ENCODE results near the gene AHDC1. TPM values are rescaled to one million over a fixed set of nuclear protein-coding genes. Genes with fewer than 3 reads are reported as not detected.

Gene AHDC1
- total RNA-seq, 2 donors from 2014 or later, result 23.5 to 35.0 TPM

DNA sequence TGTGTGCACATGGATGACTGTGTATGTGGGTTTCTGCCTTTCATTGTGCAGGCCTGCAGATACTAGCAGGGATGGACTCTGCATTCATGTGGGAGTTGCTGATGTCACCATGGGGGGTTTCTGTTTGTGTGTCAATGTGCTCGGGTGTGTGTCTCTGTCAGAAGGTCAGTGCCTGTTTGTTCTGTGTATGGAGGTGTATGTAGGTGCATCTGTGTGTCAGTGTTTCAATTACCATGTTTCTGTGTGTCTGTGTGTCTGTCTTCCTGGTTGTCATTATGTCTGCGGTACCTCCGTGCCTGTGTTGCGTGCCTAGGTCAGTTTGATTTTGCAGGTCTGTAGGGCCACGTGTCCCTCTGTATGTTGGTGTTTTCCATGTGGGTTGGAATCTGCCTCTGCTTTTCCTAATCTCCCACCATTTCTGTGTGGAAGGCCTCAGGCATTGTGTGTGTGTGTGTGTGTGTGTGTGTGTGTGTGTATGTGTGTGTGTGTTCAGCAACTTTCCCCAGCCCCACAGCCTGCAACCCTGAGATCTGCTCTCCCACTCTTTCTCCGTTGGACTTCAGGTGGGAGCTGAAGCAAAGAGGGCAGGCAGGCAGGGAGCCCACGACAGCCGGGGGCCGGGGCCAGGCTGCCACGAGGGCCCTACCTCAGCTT lies 77.2 kb downstream of the AHDC1 start:
- H3K9me3 ChIP-seq, result no peaks in the 10 kb centered on the region
- TF ChIP-seq, protein P1, sequence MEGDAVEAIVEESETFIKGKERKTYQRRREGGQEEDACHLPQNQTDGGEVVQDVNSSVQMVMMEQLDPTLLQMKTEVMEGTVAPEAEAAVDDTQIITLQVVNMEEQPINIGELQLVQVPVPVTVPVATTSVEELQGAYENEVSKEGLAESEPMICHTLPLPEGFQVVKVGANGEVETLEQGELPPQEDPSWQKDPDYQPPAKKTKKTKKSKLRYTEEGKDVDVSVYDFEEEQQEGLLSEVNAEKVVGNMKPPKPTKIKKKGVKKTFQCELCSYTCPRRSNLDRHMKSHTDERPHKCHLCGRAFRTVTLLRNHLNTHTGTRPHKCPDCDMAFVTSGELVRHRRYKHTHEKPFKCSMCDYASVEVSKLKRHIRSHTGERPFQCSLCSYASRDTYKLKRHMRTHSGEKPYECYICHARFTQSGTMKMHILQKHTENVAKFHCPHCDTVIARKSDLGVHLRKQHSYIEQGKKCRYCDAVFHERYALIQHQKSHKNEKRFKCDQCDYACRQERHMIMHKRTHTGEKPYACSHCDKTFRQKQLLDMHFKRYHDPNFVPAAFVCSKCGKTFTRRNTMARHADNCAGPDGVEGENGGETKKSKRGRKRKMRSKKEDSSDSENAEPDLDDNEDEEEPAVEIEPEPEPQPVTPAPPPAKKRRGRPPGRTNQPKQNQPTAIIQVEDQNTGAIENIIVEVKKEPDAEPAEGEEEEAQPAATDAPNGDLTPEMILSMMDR (IDR thresholded peaks at IDR 0.05), result no peak
- no peaks in the 10 kb centered on the region for H3K27me3 ChIP-seq
- no peaks in the 10 kb centered on the region for H3K36me3 ChIP-seq
- no peak for DNase-seq (ENCODE audit: low spot score)
- H3K4me3 ChIP-seq, result peak overlapping the region in 1 of 2 donors; percentile 54
- H3K4me1 ChIP-seq, result peaks cover 0 to 82% of the 10 kb centered on the region in 2 donors
- H3K27ac ChIP-seq, result peak overlapping the region; percentile 92 to 97

DNA sequence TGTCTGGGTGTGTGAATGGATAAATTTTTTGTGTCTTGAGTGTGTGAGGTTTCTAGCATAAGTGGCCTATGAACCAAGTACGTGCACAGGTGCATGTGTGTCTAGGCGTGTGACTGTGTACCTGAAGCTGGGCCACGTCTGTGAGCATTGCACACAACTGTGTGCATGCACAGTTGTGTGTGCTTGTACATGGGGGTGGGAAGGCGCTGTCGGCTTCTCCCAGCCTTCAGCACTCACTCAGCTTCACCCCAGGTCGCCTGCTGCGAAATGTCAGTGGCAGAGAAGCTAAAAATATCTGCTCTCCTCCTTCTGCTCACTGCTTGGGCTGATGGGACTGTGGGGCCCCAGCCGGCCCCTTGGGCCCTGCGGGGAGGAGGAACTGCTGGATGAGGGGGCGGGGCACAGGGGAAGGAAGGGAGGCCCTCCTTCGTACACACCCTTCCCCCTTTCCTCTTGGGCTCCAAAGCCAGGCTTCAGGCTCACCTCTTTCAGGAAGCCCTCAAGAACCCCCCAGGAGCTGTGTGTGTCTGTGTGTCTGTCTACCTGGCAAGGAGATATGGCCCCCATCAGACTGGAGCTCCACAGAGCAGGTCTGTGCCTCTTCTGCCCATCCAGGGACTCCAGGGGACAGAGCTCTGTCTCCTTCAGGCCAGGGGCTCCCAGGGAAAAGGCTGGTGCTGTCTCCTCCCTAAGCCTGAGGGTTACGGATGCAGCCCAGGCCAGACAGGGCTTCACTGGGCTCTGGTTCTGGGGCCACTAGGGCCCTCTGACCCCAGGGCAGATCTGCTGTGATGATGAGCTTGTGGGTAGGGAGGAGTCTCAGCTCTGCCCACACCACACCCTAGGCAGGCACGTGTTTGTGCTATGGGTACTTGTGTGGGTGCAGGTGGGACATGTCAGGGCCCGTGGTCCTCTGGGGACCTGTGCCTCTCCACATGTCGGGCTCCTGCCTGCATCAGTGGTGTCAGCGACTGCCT lies 78.4 kb downstream of the AHDC1 start:
- Histone ChIP-seq H3K4me3 (peak overlapping the region in 1 of 2 donors; percentile 54), H3K4me1 (peaks cover 0 to 93% of the 10 kb centered on the region in 2 donors), H3K27ac (peak overlapping the region; percentile 92 to 97), H3K27me3 (no peaks in the 10 kb centered on the region), H3K36me3 (no peaks in the 10 kb centered on the region), H3K9me3 (no peaks in the 10 kb centered on the region)
- peak; percentile 77 for DNase-seq (ENCODE audit: low spot score)
- TF ChIP-seq, protein P1 (IDR thresholded peaks at IDR 0.05), result no peak

DNA sequence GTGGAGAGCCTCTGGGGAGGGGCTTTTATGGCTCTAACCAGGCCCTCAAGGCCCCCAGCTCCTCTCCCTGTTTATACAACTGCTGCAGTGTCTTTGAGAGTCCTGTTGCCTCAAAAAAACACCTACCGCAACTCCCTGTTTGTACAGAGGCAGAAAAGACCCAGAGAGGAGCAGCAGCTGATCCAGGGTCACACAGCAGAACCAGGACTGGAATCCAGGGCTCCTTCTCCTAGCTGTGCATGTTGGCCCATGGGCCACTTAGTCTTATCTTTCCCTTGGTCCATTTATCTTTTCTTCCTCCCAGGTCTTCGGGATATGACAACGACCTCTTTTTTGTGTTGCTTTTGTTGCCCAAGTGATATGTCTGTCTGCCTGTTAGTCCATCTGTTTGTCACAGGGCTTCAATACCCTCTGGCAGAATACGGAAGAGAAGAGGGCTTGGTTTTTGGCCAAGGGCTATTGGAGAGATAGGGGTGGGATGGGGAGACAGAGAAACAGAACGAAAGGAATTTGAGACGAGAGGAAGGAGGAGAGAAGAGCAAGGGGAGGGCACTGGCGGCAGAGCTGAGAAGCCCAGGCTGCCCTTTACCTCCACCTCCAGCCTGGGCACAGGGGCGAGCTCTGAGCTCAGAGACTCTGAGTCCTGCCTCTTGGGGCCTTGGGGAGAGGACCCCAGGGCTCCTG lies 80.5 kb downstream of the AHDC1 start:
- Histone ChIP-seq H3K36me3 (no peaks in the 10 kb centered on the region), H3K9me3 (no peaks in the 10 kb centered on the region), H3K27ac (peak overlapping the region; percentile 72 to 86), H3K4me1 (peaks cover 0 to 96% of the 10 kb centered on the region in 2 donors), H3K4me3 (no peak overlapping the region), H3K27me3 (no peaks in the 10 kb centered on the region)
- TF ChIP-seq, protein P1 (IDR thresholded peaks at IDR 0.05), result no peak
- no peak for DNase-seq (ENCODE audit: low spot score)

DNA sequence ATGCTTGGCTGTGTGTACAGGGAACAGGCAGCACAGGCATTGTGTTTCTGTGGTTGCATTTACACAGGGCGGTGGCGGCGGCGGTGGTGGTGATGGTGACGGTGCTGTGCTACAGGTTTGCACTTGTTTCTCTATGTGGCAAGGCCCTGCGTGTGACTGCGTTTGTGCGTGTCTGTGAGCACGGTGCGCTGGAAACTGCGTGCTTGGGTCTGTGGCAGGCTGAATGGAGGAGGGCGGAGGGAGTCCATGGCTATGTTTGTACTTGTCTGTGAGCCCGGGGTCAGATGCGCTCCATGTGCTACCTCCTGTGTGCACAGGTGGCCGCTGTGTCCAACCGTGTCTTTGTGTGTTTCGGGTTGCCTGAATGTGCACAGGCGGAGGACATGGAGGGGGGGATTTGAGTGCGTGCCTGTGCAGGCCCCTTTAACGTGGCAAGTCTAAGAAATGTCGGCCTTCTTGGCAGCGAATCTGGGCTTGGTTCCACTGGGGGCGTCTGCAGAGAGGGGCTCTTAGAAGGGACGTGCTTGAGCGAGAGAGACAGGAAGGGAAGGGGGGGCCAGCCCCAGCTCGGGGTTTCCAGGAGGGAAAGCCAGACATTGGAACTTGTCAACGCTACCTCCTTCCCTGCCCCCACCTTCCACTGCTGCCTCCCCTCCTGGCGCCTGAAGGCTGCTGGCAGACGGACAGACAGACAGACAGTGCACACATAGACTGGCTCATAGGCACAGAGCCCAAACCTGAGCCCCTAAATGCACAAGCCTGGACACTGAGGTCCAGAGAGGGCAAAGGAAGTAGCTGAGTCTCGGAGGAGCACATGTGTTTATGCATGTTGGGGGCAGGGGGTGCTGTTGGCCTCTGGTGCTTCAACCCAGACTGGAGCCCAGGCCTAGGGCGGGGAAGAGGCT lies 81.3 kb downstream of the AHDC1 start:
- H3K4me3 ChIP-seq, result peak overlapping the region in 1 of 2 donors; percentile 14
- H3K27me3 ChIP-seq, result no peaks in the 10 kb centered on the region
- no peaks in the 10 kb centered on the region for H3K9me3 ChIP-seq
- TF ChIP-seq, protein P1 (IDR thresholded peaks at IDR 0.05), result peak in 1 of 2 donors; percentile 61
- no peaks in the 10 kb centered on the region for H3K36me3 ChIP-seq
- H3K4me1 ChIP-seq, result peaks cover 0 to 96% of the 10 kb centered on the region in 2 donors
- no peak for DNase-seq (ENCODE audit: low spot score)
- H3K27ac ChIP-seq, result peak overlapping the region; percentile 72 to 86

All from right atrium auricular region (tissue), 2 donors.